Neuronal stem cell (in vitro differentiated cells): ENCODE measurements around the gene RGS12.

ENCODE experiments used
- DNase-seq: peaks from one replicate; pipeline ENCODE4 v3.0.0-alpha.2; 2013; ENCODE audit warnings: low spot score
- H2AFZ ChIP-seq: one replicate; pipeline ENCODE4 v1.6.1; 2013; ENCODE audit warnings: mild to moderate bottlenecking, low read length, inconsistent platforms
- H2AK5ac ChIP-seq: 2 replicates; pipeline ENCODE4 v1.6.1; 2013; ENCODE audit warnings: low read depth, mild to moderate bottlenecking, inconsistent platforms, low read length, moderate library complexity, mixed read lengths
- H2BK120ac ChIP-seq: 2 replicates; pipeline ENCODE4 v1.6.1; 2013; ENCODE audit warnings: low read depth, mild to moderate bottlenecking, inconsistent platforms, low read length, moderate library complexity, mixed read lengths
- H2BK12ac ChIP-seq: one replicate; pipeline ENCODE4 v1.6.1; 2013; ENCODE audit warnings: low read length, inconsistent platforms
- H2BK15ac ChIP-seq: 2 replicates; pipeline ENCODE4 v1.6.1; 2013; ENCODE audit warnings: mild to moderate bottlenecking, low read length, inconsistent platforms, mixed read lengths
- H2BK5ac ChIP-seq: one replicate; pipeline ENCODE4 v1.6.1; 2013; ENCODE audit warnings: inconsistent platforms, mild to moderate bottlenecking, low read length, moderate library complexity
- H3K14ac ChIP-seq: one replicate; pipeline ENCODE4 v1.6.1; 2013; ENCODE audit warnings: low read length, inconsistent platforms
- H3K18ac ChIP-seq: 2 replicates; pipeline ENCODE4 v1.6.1; 2013; ENCODE audit warnings: low read length, inconsistent platforms
- H3K23ac ChIP-seq: 2 replicates; pipeline ENCODE4 v1.6.1; 2013; ENCODE audit warnings: low read depth, mild to moderate bottlenecking, mixed read lengths, low read length, inconsistent platforms; ENCODE audit not compliant: poor library complexity
- H3K27ac ChIP-seq: replicated peaks from 3 replicates; pipeline ENCODE4 v1.5.1; 2013; ENCODE audit warnings: low read length, inconsistent platforms
- H3K27me3 ChIP-seq, 3 experiments: 2 replicates each; pipeline ENCODE4 v1.6.1; 2013; ENCODE audit warnings: low read length in 3 of 3, mild to moderate bottlenecking in 2 of 3, inconsistent platforms in 1 of 3, low read depth in 1 of 3, mixed read lengths in 1 of 3, moderate library complexity in 1 of 3; ENCODE audit not compliant: control insufficient read depth in 3 of 3, insufficient read depth in 3 of 3
- H3K36me3 ChIP-seq, 2 donors: replicated peaks in 1 of 2; 2 replicates each; pipeline ENCODE4 v1.6.1; 2013; ENCODE audit warnings: low read length in 2 of 2; ENCODE audit not compliant: control insufficient read depth in 2 of 2, insufficient read depth in 2 of 2
- H3K4ac ChIP-seq: 2 replicates; pipeline ENCODE4 v1.6.1; 2013; ENCODE audit warnings: inconsistent platforms, mild to moderate bottlenecking, low read length, moderate library complexity
- H3K4me1 ChIP-seq, 2 donors: 1 replicate in 1 of 2; 2 replicates in 1 of 2; pipeline ENCODE4 v1.6.1; 2013; ENCODE audit warnings: low read length in 2 of 2, low read depth in 1 of 2; ENCODE audit not compliant: control insufficient read depth in 2 of 2, insufficient read depth in 1 of 2
- H3K4me2 ChIP-seq: one replicate; pipeline ENCODE4 v1.6.1; 2013; ENCODE audit warnings: mild to moderate bottlenecking, low read length, inconsistent platforms; ENCODE audit not compliant: insufficient read depth, poor library complexity, severe bottlenecking
- H3K4me3 ChIP-seq, 2 donors: 2 replicates each; pipeline ENCODE4 v1.5.1; 2013; ENCODE audit warnings: low read length in 2 of 2, mild to moderate bottlenecking in 2 of 2, inconsistent platforms in 1 of 2, moderate library complexity in 1 of 2
- H3K79me1 ChIP-seq: one replicate; pipeline ENCODE4 v1.6.1; 2013; ENCODE audit warnings: low read depth, mild to moderate bottlenecking, inconsistent platforms, low read length, moderate library complexity
- H3K9ac ChIP-seq: one replicate; pipeline ENCODE4 v1.6.1; 2013; ENCODE audit warnings: mild to moderate bottlenecking, low read depth, low read length, inconsistent platforms; ENCODE audit not compliant: poor library complexity
- H3K9me3 ChIP-seq, 2 donors: replicated peaks in 1 of 2; 2 replicates each; pipeline versions ENCODE3 to v1.6.1; 2013; ENCODE audit warnings: low read length in 2 of 2, mild to moderate bottlenecking in 2 of 2, inconsistent platforms in 1 of 2, low read depth in 1 of 2, mixed read lengths in 1 of 2, moderate library complexity in 1 of 2; ENCODE audit not compliant: control insufficient read depth in 2 of 2, insufficient read depth in 1 of 2
- H4K8ac ChIP-seq: one replicate; pipeline ENCODE4 v1.6.1; 2013; ENCODE audit warnings: low read depth, mild to moderate bottlenecking, inconsistent platforms, low read length, moderate library complexity
- H4K91ac ChIP-seq: one replicate; pipeline ENCODE4 v1.6.1; 2013; ENCODE audit warnings: low read length, low read depth, mild to moderate bottlenecking, inconsistent platforms; ENCODE audit not compliant: poor library complexity
- WGBS, 2 donors: extraction: QIAGEN DNeasy Blood & Tissue Kit; methylation state at CpG; one replicate each; pipeline ENCODE4 v1.1.7; 2013; ENCODE audit warnings: missing lambda C conversion rate in 2 of 2, mixed read lengths in 1 of 2; ENCODE audit not compliant: insufficient read length in 2 of 2, insufficient replicate concordance in 1 of 2; ENCODE audit errors: extremely low coverage in 2 of 2; 5-methylcytosine and 5-hydroxymethylcytosine counted together

The RGS12 gene

GRCh38 chr4:3293401-3294391, 875 bp downstream of the RGS12 start:
- H2BK12ac ChIP-seq = no peak overlapping the region
- peaks cover 16% of the 10 kb centered on the region for H3K79me1 ChIP-seq
- peaks cover 0 to 5% (median 0%) of the 10 kb centered on the region in 3 experiments for H3K27me3 ChIP-seq
- H3K4me3 ChIP-seq = peak overlapping the region; percentile 87 to 96
- H3K23ac ChIP-seq = peak overlapping the region; percentile 1
- no CpG with 5 or more reads among the region's 42 CpGs for WGBS, 2 donors
- H3K18ac ChIP-seq = peak overlapping the region; percentile 99
- peak overlapping the region; percentile 90 for H3K4ac ChIP-seq
- H3K4me1 ChIP-seq = peaks cover 17 to 25% of the 10 kb centered on the region in 2 donors
- H3K4me2 ChIP-seq = peak overlapping the region; percentile 88
- peak overlapping the region; percentile 66 for H4K8ac ChIP-seq
- H3K9me3 ChIP-seq = peaks cover 0 to 27% of the 10 kb centered on the region in 2 donors
- H2BK15ac ChIP-seq = peak overlapping the region; percentile 92
- H2AFZ ChIP-seq = peak overlapping the region; percentile 78
- peak overlapping the region; percentile 98 for H4K91ac ChIP-seq
- no peak for DNase-seq
- peaks cover 0 to 3% of the 10 kb centered on the region in 2 donors for H3K36me3 ChIP-seq
- peak overlapping the region; percentile 100 for H2AK5ac ChIP-seq
- peak overlapping the region; percentile 91 for H3K27ac ChIP-seq
- H3K9ac ChIP-seq = peak overlapping the region; percentile 94
- H2BK5ac ChIP-seq = peak overlapping the region; percentile 84
- peak overlapping the region; percentile 95 for H3K14ac ChIP-seq
- H2BK120ac ChIP-seq = peak overlapping the region; percentile 98

DNA sequence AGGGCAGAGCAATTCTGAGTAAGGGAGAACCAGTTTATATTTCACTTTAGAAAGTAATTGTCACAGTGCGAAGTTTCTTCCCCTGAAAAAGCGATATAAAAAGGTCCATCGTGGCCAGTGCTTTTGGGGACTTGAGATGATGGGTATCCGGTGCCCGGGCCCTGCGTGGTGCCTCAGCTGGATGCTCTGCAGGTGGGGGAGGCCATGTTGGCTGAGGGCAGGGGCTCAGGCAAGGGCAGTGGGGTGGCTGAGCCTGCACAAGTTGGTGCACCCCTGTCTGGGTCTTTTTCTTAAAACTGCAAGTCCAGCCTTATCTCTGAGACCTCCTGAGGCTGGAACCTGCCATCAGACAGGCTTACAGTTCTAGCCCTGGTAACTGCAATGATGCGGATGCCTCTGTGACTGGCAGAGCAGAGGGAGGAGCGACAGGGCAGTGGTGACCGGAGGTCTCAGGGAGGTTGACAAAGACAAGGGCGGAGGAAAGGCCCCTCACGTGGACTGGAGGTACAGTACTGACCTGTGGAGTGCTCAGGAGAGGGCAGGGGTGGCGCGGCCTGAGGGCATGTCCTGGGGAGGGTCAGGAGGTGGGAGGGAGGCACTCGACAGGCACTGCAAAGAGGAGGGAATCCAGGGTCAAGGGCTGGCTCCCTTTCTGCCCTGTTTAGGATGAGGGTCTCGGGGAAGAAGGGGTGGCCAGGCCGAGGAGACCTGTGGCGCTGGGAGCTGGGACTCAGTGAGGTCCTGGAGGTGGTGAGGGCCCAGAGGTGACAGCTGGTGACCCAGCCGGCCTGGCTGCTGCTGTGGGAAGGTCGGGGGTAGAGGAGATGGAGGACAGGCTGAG, 1.8 kb downstream of the RGS12 start:
- peak overlapping the region; percentile 56 for H2BK15ac ChIP-seq
- peak overlapping the region; percentile 14 for H2BK5ac ChIP-seq
- H3K4me1 ChIP-seq = peaks cover 26 to 31% of the 10 kb centered on the region in 2 donors
- peak overlapping the region; percentile 85 for H4K91ac ChIP-seq
- H3K27ac ChIP-seq = no peak overlapping the region
- peak overlapping the region; percentile 89 for H4K8ac ChIP-seq
- H3K4me2 ChIP-seq = peak overlapping the region; percentile 88
- peak overlapping the region; percentile 99 for H3K18ac ChIP-seq
- H3K79me1 ChIP-seq = peaks cover 19% of the 10 kb centered on the region
- H3K4me3 ChIP-seq = peak overlapping the region; percentile 87 to 96
- H3K14ac ChIP-seq = peak overlapping the region; percentile 95
- H3K23ac ChIP-seq = no peak overlapping the region
- peaks cover 0 to 3% of the 10 kb centered on the region in 2 donors for H3K36me3 ChIP-seq
- H2BK12ac ChIP-seq = peak overlapping the region; percentile 68
- H2BK120ac ChIP-seq = peak overlapping the region; percentile 98
- peaks cover 0 to 27% of the 10 kb centered on the region in 2 donors for H3K9me3 ChIP-seq
- H3K9ac ChIP-seq = peak overlapping the region; percentile 94
- no CpG with 5 or more reads among the region's 19 CpGs for WGBS, 2 donors
- no peak for DNase-seq
- H2AK5ac ChIP-seq = peak overlapping the region; percentile 100
- H3K27me3 ChIP-seq = peaks cover 0 to 5% (median 0%) of the 10 kb centered on the region in 3 experiments
- peak overlapping the region; percentile 66 for H3K4ac ChIP-seq
- H2AFZ ChIP-seq = no peak overlapping the region

GRCh38 chr4:3295837-3296624, 3.2 kb downstream of the RGS12 start:
- H2BK12ac ChIP-seq = no peak overlapping the region
- no peak overlapping the region for H2AFZ ChIP-seq

More at GRCh38 chr4:3295837-3296624, 3.2 kb downstream of the RGS12 start:
- Histone ChIP-seq H3K4ac (no peak overlapping the region), H3K27me3 (no peaks in the 10 kb centered on the region), H3K14ac (no peak overlapping the region), H2BK15ac (no peak overlapping the region), H4K8ac (no peak overlapping the region), H2BK120ac (no peak overlapping the region), H3K36me3 (peaks cover 0 to 3% of the 10 kb centered on the region in 2 donors), H3K27ac (no peak overlapping the region), H3K23ac (no peak overlapping the region), H3K4me2 (no peak overlapping the region), H3K4me3 (no peak overlapping the region), H3K9ac (no peak overlapping the region), H3K79me1 (peaks cover 23% of the 10 kb centered on the region), H2AK5ac (no peak overlapping the region), H3K4me1 (peaks cover 32 to 40% of the 10 kb centered on the region in 2 donors), H2BK5ac (no peak overlapping the region), H3K9me3 (peaks cover 0 to 19% of the 10 kb centered on the region in 2 donors), H4K91ac (no peak overlapping the region), H3K18ac (no peak overlapping the region)
- DNase-seq = no peak
- whole genome bisulfite sequencing, 2 donors = no CpG with 5 or more reads among the region's 12 CpGs
